ENCODE measurements around the gene CNPY1.

The CNPY1 gene

DNA sequence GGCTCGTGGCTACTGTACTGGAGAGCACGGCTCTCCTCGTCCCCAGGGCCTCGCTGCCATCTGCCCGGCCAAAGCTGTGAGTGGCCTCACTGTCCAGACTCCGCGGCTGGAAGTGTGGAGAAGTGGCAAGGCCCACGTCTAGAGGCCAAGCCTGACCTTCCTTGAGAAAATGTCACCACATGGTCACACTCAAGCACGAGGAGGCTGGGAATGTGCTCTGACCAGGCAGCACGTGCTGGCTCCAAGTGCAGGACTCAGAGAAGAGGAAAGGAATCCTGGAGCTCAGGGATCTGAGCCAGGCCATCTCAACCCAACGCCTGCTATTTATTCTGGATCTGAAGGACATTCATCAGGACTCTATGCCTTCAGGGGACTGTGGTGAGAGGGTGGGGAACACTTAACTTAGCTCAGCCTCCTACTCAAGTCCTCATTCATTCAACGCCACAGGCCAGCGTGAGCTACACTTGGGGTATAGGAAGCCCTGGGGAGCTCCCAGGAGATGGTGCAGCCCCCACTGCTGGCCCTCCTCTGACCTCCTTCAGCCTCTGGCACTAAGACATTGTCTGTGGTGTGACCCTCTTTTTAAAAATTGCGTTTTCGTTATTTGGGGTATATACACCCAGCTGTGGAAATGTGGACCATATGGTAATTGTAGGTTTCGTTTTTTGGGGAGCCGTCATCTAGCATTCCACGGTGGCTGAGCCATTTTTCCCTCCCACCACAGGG, 59.4 kb downstream of the CNPY1 start:
- DNase-seq = no peak

DNA sequence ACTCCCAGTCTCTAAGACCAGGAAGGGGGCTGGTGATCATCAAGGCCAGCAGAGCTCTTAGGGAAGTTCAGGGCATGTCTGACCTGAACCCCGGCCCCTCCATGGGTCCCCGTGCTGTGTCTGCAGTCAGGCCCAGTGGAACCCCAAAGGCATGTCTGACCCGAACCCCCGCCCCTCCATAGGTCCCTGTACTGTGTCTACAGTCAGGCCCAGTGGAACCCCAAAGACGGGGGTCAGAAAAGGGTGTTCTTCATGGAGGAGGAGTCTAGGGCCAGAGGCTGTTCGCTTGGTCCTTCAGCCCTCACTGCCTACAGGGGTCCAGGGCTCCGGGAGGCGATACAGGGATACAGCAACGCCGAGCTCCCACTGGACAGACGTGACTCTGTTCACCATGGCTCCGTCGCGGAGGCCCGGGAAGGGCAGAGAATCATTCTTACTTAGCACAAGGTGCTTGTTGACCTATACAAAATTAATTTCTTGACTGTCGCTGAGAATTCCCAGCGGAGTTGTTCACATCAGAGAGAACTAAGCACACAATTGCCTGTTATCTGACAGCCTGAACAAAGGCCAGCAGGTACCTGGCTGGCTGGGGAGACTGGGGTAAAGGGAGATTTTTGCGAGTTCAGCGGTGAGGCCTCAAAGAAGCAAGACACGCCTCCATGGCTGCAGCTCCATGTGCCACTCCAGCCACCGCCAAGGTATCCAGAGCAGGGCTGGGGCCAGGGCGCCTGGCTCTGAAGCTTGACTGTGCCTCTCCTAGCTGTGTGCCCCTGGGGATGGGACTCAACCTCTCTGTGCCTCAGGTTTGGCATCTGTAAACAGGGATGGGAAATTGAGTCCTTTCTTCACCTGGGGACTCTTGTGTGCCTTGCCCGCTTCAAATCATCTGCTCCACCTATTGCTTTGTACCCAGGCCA, 61.6 kb downstream of the CNPY1 start:
- no peak for DNase-seq

DNA sequence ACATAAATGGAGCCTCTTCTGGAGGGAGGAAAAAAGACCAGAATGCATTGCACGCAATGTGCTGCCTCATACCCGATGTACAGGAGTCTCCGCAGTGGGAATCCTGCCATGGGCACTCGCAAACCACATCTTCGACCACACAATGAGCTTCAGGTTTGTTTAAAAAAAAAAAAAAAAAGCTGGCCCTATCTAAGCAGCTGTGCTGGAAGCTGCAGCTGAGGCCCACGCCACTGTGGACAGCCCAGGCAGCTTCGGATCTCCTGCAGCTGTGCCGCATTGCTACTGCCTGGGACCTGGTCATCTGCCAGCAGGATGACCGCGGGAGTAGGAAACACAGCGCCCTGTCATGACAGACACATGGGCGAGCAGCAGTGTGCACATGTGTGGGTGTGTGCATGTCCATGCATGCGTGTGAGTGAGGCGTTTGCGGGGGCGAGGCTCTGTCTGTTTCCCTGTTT, 62.5 kb downstream of the CNPY1 start:
- DNase-seq = no peak

DNA sequence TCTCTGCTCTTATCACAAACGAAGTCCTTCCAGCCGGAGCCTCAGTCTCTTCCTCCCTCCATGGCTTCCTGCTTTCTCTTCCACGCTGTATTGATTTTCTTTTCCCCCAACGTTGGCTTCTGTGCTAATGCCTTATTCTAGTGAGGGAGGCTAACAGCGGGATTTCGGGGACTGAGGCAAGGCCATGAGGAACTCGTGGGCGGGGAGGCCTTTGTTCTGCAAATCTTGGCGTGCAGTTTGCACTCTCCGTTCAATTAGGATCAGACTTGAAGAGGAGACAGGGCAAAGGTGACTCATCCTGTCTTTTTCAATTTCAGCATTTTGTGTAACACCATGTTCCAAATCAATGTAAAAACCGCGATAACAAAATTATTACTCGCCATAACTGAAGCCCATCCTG, 63.1 kb downstream of the CNPY1 start:
- DNase-seq = no peak

DNA sequence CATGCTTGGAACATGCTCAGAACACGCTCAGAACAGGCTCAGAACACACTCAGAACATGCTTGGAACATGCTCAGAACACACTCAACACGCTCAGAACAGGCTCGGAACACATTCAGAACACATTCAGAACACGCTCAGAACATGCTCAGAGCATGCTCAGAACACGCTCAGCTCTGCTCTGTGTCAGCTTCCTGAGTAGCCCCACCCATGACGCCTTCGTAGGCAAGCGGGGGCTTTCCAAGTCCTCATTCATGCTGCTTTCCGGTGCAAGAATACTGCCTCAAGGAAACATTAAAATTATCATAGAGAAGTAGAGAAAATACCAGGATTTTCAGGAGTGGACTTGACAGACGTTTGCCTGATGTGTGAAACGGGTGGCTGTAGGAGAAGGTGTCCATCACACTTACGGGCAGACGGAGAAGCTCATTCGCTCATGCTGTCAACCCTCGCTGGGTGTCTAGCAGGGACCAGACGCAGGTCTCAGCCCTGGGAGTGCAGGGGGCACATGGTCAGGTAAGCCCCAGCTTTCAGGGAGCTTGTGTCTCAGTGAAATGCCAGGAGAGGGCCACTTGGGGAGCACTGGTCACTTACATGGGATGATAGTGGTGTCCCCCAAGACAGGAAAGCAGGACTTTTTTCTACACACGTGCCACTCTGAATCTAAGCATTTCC, 63.7 kb downstream of the CNPY1 start:
- no peak for DNase-seq

DNA sequence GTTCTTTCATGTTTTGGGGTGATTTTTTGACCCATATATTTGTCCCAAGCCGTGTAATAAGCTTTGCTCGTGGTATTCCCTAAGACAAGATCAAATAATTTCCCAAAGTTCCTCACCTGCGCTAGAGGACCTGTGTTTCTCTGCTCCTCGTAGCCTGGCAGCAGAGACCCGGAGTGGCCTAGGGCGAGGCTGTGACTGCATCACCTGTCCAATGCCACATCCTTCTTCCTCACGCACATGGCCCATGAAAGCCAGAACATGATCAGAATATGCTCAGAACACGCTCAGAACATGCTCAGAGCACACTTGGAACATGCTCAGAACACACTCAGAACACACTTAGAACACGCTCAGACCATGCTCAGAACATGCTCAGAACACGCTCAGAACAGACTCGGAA, 64.6 kb downstream of the CNPY1 start:
- DNase-seq = no peak

DNA sequence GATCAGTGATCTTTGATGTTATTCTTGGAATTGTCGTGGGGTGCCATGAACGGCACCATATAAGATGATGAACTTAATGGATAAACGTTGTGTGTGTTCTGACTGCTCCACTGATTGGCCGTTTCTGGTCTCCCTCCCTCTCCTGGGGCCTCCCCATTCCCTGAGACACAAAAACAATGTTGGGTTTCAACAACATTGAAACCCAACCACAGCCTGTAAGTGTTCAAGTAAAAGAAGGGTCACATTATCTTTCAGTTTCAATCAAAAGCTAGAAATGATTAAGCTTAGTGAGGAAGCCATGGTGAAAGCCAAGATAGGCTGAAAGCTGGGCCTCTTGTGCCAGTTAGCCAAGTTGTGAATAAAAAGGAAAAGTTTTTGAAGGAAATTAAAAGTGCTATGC, 68.9 kb downstream of the CNPY1 start:
- no peak for DNase-seq

DNA sequence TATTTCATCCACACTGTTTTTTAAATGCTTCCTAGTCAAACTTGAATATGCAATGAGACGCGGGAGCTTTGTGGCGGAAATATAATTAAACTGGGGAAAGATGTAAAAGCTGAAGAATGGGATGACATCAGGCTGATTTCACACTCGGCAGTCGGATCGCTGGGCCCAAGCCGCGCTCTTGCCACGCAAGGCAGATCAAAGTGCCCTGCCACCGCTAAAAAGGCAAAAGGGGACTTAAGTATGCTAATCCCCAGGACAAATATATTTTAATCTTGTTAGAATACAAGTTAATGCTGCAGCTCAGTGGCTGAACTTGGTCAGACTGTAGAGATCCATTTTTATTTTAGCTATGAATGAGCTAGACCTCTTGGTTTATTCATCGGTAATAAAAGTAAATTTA, 74.6 kb downstream of the CNPY1 start:
- no peak for DNase-seq

DNA sequence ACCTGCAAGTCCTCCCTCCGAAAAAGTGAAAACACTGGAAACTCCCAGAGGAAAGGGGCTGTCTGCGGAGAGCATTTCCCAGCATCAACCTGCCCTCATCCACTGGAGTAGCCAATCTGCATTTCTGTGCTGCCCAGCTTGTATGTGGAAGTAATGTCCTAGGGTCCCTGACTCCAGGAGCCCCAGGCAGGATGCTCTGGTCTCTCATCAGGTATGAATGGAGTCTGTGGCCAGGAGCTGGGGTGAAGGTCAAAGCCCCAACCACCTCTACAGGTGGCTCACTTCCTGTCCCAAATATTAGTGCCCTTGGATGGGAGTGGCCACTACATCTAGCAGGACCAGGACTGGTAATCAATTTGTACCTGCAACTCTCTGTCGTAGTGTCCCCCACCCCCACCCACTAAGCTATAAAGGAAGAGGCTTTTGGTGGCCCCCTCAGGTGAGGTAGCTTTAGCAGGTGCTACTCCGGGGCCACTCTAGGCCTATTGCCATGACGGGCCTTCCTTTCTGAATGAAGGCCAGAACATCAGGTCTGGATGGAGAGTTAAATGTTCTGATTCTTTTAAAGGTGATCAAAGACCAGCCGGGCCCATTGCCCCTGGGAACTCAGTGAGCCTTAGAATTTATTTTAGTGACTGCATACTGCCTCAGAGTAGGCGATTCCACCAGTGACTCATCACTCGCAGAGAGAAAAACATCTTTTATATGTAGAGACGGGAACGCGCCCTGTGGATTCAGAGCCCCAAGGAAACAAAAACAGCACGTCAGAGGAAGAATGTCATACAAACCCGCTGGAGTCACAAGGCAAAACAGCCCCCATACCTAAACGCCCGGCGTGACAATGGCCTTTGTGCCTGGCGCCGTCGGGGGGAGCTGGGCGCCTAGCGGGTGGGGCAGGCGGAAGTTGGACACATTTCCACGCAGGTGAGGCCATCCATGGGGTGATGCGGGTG, 75.4 kb downstream of the CNPY1 start:
- DNase-seq = no peak

DNA sequence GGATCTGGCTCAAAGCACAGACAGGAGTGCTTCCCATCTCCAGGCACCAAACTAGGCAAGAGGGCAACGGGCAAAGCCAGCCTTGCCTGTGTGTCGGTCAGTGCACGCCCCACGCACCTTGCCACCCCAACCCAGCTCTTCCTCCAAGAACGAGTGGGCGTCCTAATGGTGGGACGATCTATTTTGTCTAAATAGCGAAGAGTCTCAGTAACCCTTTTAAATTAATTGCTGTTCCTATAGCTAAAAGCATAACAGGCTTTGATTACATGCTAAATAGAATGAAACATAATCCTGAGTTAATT, 76.2 kb downstream of the CNPY1 start:
- no peak for DNase-seq

DNA sequence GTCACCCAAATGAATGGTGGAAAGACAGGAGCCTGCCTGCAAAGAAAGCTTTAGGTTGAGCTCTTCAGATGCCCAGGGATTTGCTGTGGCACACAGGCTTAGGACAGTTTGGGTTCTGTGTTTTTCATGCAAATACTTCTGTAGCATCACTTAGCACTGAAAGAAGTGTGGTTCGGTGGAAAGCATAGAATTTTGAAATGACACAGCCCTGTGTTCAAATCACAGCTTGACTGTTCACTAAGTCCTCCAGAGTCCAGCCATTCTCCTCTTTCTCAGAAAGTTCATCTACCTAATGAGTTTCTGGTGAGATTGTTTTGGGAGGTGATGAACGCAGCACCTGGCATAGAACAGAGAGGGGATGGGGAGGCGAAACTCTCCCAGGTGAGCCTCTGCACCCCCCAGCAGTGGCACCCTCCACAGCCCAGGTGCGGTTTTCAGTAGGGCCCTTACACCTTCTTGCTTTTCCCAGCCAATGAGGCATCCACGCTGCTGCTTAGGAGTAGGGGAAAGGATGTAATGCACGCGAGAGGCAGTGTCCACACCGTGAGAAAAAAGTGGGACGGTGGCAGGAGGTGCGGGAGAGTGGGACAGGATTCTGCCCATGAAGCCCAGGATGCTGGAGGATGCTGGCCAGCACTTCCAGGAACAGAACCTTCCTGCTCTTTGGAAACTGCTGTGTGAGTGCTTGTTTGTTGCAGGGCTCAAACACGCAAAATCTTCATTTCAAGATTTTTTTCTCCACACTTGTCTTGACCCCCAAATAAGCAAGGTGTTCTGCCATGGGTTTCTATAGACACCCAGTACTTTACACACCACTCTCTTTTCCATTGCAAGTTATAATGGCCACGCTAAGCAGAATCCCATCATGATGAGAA, 76.8 kb downstream of the CNPY1 start:
- no peak for DNase-seq

DNA sequence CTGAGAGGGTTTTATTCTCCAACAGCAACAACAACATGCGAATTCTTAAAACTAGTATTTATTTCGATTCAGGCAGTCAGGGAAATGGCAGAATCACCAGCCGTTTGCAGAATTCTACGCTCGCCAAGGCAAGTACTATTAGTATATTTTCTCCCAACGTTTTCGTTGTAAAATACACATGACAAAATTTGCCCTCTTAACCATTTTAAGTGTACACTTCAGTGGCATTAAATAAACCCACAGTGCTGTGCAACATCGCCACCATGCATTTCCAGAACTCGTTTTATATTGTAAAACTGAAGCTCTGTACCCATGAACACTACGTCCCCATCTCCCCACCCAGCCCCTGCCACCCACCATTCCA, 77.6 kb downstream of the CNPY1 start:
- DNase-seq = no peak

DNA sequence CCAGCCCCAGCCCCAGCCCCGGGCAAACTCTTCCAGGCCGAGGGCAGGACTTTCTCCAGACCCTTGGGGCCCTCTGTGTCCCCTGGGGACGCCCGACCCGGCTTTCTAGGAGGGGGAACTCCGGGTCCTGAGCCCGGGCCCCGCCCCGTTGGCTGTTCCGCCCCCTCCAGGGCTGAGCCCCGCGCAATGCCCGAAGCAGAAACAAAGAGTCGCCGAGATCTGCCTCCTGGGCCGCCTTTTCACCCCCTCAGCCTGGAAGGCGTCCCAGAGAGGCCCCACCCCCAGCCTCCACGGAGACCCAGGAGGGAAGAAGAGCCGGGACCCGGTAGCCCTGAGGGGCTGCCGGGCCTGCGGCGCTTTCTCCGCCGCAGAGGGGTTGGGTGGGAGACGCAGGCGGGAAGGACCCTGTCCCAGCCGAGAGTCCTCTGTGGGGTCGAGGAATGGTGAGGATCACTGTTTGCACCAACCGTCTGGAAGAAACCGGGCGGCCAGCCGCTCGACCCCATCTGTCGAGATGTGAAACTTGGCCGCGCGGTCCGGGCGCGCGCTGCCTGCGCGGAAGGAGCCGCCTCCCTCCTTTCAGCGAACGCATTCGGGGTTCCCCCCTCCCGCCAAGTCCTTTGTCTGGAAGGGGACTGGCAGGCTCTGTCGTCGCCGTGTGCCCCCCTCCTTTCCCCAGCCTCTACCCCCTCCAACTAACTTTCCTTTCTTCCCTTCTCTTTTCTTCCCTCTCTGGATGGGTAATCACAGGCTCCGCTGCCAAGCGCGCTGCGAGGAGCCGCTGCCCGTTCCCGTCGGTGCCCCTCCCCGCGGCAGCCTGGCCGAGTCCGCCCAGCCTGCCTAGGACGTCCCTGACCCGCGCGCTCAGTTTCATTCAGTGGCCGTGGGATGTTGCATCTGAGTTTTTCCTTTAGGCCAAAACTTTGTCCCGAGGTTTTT, 78.2 kb downstream of the CNPY1 start:
- no peak for DNase-seq

DNA sequence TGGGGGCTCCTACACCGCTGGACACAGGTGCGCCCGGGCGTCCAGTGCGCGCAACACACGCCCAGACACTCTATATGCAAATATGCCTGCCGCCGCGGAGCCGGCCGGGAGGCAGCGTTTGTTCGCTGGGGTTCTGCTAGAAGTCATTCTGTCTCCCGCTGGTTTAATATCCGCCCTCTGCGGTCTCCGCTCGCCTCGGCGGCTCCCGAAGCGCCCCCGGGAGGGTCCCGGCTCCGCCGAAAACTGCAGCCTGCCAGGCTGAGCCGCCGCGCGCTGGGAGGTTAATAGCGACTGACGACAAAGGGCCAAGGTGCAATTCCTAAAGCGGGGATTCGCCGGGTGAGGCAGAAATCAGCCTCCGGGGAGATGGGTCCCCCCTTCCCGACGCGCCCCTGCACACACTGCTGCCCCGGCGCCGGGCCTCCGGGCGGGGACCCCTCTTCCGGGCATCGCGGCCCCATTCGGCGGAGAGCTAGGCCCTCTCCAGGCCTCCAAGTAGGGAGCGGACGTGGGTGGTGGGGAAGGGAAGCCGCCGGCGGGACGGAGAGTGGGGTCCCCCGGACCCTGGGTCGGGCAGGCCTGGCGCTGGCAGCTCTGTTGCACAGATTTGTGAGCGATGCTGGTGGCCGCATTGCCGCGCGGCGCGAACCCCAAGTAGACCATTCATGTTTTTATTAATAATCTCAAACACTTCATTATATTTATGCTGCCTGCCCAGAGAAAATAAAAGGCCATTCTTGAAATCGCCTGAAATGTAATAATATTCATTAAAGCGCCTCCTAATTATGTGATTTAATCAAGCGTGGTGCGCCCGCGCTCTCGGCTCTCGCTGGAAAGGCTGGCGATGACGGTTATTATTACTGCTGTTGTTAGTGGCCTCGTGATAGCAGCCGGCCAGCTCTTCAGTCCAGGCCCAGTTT, 79.3 kb downstream of the CNPY1 start:
- DNase-seq = no peak

DNA sequence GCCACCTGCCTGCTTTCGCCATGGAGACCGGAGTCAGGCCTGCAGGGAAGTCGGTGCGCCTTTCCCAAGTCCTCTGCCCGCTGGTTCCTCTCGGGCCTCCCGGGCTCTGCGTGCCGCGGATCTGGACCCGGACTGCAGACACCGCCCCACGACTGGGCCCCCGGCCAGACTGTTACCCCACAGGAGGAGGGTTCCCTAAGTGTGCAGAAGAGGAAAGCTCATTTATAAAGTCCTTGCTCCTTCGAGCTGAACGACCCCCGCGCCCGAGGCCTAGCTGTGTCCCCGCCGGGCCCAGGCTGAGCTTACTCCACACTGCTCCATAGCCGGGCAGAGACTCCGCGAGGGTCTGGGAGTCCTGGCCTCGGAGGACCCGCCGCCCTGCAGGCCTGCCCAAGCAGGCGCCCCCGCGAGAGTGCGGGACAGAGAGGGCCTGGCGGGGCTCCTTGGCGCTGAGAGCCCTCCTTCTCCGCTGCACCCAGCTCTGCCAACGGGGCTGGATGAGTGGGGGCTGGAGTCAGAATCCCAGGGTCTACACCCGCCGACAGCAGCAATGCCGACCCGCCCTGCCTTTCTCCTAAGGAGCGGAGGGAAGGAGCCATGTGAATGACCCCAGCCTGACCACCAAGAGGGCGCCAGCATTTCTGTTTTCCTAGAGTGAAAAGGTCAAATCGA, 80.1 kb downstream of the CNPY1 start:
- DNase-seq = no peak

DNA sequence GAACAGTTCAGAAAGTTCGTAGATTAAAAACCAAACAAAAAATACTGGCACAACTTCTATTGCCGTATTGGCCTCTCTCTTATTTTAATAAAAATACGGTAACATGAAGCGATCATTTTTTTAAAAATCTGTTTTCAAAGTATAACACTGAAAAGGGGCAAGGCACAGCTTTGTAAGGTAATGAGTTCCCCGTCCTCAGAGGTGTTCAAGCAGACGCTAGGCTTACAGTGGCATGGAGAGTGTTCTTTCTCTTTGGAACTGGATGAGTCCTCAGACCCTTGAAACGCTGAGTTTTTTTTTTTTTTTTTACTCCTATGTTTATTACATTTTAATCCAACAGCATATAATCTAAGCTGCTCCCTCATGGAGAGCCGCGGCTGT, 80.6 kb downstream of the CNPY1 start:
- no peak for DNase-seq

DNA sequence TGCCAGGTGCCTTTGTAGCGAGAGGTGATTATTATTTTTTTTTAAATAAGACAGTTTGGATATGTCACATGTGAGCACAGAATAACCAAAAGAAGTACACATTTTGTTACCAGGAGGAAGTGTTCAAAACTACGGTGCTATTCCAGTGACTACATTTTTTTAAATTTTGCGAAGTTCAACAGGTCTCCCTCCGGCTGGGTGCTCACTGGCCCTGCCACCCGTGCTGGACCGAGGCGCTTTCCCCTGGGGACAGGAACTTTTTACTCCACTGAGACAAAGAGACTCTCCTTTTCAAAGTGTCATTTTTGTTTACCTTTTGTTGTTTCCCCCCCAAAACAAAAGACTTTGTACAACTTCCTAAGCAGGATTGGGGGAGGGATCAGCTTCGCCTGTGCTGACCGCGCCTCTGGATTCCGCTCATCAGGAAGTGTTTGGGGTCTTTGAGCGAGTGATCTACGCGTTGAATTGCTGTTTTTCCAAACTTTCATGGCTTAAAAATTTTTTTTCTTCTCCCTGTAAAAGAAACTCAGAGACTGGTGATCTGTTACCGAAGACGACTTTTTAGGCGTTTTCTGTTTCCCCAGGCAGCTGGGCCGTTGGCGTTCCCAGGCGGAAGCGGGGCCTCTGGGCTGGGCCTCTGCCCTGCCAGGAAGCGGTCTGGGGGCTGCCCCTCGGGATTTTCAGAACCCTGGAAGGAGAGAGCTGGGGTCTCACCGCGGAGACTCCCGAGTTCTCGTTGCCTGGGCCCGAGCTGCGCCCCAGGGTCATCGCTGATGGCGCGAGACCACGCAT, 81.2 kb downstream of the CNPY1 start:
- DNase-seq = no peak

DNA sequence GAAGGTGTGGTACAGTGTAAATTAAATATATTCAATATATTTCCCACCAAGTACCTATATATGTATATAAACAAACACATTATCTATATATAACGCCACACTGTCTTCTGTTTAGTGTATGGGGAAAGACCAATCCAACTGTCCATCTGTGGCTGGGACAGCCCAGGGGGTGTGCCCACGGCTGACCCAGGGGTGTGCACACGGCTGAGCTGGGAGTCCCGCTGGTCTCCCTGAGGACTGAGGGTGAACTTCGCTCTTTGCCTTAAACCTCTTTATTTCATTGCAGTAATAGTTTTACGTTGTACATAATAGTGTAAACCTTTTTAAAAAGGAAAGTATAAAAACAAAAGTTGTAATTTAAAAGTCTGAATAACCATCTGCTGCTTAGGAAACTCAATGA, 82.2 kb downstream of the CNPY1 start:
- no peak for DNase-seq

Measured in DMS53 (cell line).